NT2/D1 (cell line): ENCODE results near the gene SH3BGRL.

Source experiments
- YY1 ChIP-seq: IDR thresholded peaks from 2 replicates; pipeline ENCODE4 v1.6.1; 2011; ENCODE audit not compliant: insufficient read length, insufficient read depth
- ZNF274 ChIP-seq: IDR thresholded peaks from 2 replicates; pipeline ENCODE4 v1.6.1; 2011; ENCODE audit warnings: mild to moderate bottlenecking, low read depth, low read length

GRCh38 chrX:81336455-81337152, 134.7 kb downstream of the SH3BGRL start:
- TF ChIP-seq ZNF274, result no peak
- no peak for TF ChIP-seq YY1
